C4-2B (cell line): ENCODE results near the gene MYL5.

ENCODE experiments used
- ZFX ChIP-seq: fragments of 450-650 bp; IDR thresholded peaks from 2 replicates; pipeline ENCODE4 v1.6.1; 2017
- TF ChIP-seq, protein P1 (sequence below): fragments of 450-650 bp; conservative IDR thresholded peaks from 2 replicates; pipeline ENCODE4 v1.5.1; 2017; ENCODE audit warnings: mild to moderate bottlenecking

DNA sequence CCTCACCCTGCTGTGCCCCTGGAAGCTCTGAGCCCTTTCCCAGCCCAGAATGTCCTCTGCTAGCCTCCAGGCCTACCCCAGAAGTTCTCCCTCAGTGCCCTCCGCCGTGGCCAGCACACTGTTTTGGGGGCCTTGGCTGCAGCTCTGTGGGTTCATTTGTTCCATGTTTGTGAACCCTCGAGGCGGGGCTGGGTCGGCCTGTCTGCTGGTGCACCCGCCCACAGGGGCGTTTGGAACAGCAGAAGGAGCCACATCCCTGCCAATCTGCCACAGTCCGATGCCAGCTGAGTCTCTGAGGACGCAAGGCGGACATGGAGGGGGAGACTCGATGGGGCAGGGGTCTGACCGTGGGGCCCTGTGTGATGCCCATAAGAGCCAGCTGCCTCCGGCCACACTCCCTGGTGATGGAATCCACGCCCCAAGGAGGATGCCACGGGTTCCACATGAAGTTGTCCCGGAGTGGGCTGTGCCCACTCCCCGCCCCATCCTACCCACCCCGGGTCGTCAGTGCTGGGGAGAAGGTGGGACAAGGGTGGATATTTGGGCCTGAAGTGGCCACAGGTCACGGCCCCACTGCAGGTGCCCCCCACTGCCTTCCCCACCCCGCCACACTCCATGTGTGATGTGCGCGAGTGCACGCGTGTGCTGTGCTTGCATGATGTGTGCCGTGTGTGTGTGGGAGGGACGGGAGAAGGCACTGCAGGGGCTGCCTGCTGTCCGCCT is 7.4 kb upstream of the MYL5 start:
- TF ChIP-seq, protein P1, sequence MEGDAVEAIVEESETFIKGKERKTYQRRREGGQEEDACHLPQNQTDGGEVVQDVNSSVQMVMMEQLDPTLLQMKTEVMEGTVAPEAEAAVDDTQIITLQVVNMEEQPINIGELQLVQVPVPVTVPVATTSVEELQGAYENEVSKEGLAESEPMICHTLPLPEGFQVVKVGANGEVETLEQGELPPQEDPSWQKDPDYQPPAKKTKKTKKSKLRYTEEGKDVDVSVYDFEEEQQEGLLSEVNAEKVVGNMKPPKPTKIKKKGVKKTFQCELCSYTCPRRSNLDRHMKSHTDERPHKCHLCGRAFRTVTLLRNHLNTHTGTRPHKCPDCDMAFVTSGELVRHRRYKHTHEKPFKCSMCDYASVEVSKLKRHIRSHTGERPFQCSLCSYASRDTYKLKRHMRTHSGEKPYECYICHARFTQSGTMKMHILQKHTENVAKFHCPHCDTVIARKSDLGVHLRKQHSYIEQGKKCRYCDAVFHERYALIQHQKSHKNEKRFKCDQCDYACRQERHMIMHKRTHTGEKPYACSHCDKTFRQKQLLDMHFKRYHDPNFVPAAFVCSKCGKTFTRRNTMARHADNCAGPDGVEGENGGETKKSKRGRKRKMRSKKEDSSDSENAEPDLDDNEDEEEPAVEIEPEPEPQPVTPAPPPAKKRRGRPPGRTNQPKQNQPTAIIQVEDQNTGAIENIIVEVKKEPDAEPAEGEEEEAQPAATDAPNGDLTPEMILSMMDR = no peak
- no peak for TF ChIP-seq ZFX
